HG03135 (cell line): ENCODE data around the gene NLK.
"Not testable (repeated sequence)": the region's sequence is repeated elsewhere in the genome, so short reads cannot be mapped to it uniquely, and the experiment has no call there.

Experiments used
- ATAC-seq: cut with Tn5 transposase; IDR thresholded peaks from one replicate; pipeline ENCODE4 v1.9.1; 2021; ENCODE audit warnings: mild to moderate bottlenecking, moderate library complexity; ENCODE audit not compliant: unreplicated experiment

NLK gene

GRCh38 chr17:28042657-28042720 is at the start of gene NLK:
Gene NLK (plus strand): TSS chr17:28042677. CDS start chr17:28042874, 197 bp downstream.
- no peak for ATAC-seq

GRCh38 chr17:27993161-27993695 is 49.2 kb upstream of the NLK start:
- no peak for ATAC-seq

- ATAC-seq, result no peak
Measured at GRCh38 chr17:27993723-27994310, 48.7 kb upstream of the NLK start.

GRCh38 chr17:27994586-27994985 is 47.9 kb upstream of the NLK start:
- ATAC-seq, result no peak

- ATAC-seq, result no peak
Measured at GRCh38 chr17:27995554-27995953, 46.9 kb upstream of the NLK start.

- no peak for ATAC-seq
Measured at GRCh38 chr17:27996202-27997043, 46.1 kb upstream of the NLK start.

- ATAC-seq, result no peak
Measured at GRCh38 chr17:27997044-27997401, 45.5 kb upstream of the NLK start.

- ATAC-seq, result no peak
Measured at GRCh38 chr17:27997522-27997921, 45.0 kb upstream of the NLK start.

GRCh38 chr17:28001149-28001548 is 41.3 kb upstream of the NLK start:
- ATAC-seq, result no peak

- ATAC-seq, result no peak
Measured at GRCh38 chr17:28004344-28004743, 38.1 kb upstream of the NLK start.

GRCh38 chr17:28007925-28008324 is 34.6 kb upstream of the NLK start:
- ATAC-seq, result not testable (repeated sequence)

- no peak for ATAC-seq
Measured at GRCh38 chr17:28008513-28008912, 34.0 kb upstream of the NLK start.

- ATAC-seq, result no peak
Measured at GRCh38 chr17:28010406-28010805, 32.1 kb upstream of the NLK start.

GRCh38 chr17:28018439-28019070 is 23.9 kb upstream of the NLK start:
- ATAC-seq, result no peak

- ATAC-seq, result no peak
Measured at GRCh38 chr17:28020515-28020914, 22.0 kb upstream of the NLK start.

GRCh38 chr17:28029044-28029443 is 13.4 kb upstream of the NLK start:
- ATAC-seq, result no peak

- no peak for ATAC-seq
Measured at GRCh38 chr17:28030386-28030785, 12.1 kb upstream of the NLK start.

GRCh38 chr17:28031174-28031573 is 11.3 kb upstream of the NLK start:
- ATAC-seq, result no peak

- ATAC-seq, result no peak
Measured at GRCh38 chr17:28033972-28034714, 8.3 kb upstream of the NLK start.

GRCh38 chr17:28035452-28035851 is 7.0 kb upstream of the NLK start:
- not testable (repeated sequence) for ATAC-seq

GRCh38 chr17:28035884-28036283 is 6.6 kb upstream of the NLK start:
- not testable (repeated sequence) for ATAC-seq

- ATAC-seq, result no peak
Measured at GRCh38 chr17:28038802-28039201, 3.7 kb upstream of the NLK start.
